H1 (cell line): ENCODE data around the gene DLAT. TPM values are rescaled to one million over a fixed set of nuclear protein-coding genes. Genes with fewer than 3 reads are reported as not detected.

Experiments used
- CTCF ChIA-PET: fragments of 300-600 bp; sonication (Branson Sonifier 250); formaldehyde crosslinking; loops from one replicate; lab custom pipeline; 2021; ENCODE audit not compliant: partially characterized antibody; lab: Charles Lee
- POLR2A ChIA-PET: fragments of 300-600 bp; sonication (Branson Sonifier 250); formaldehyde crosslinking; loops from one replicate; lab custom pipeline; 2021; ENCODE audit warnings: inconsistent platforms; ENCODE audit not compliant: partially characterized antibody; lab: Charles Lee
- DNase-seq, 2 experiments: peaks; one replicate each; pipeline versions ENCODE4 v3.0.0 to v3.0.0-alpha.2; 2010 to 2022; ENCODE audit warnings: low spot score in 2 of 2, low read depth in 1 of 2, mixed read lengths in 1 of 2
- FAIRE-seq: peaks from 2 replicates; lab custom pipeline; 2011; peaks lifted over from hg19 to GRCh38; lab: Jason Lieb, UNC
- H2AFZ ChIP-seq: 2 replicates; pipeline ENCODE4 v1.8.1; 2012; ENCODE audit warnings: low read length, inconsistent platforms
- H2AK5ac ChIP-seq: 2 replicates; pipeline ENCODE4 v1.6.1; 2013; ENCODE audit warnings: low read depth, low read length
- H2BK120ac ChIP-seq: replicated peaks from 2 replicates; pipeline ENCODE3; 2013; ENCODE audit warnings: low read depth, low read length, inconsistent platforms
- H2BK12ac ChIP-seq: 2 replicates; pipeline ENCODE4 v1.6.1; 2013; ENCODE audit warnings: low read depth, low read length
- H2BK15ac ChIP-seq: 2 replicates; pipeline ENCODE4 v1.6.1; 2013; ENCODE audit warnings: low read length
- H2BK20ac ChIP-seq: 2 replicates; pipeline ENCODE4 v1.6.1; 2013; ENCODE audit warnings: low read length
- H2BK5ac ChIP-seq: 2 replicates; pipeline ENCODE4 v1.6.1; 2013; ENCODE audit warnings: low read depth, low read length
- H3K14ac ChIP-seq: 2 replicates; pipeline ENCODE4 v1.6.1; 2013; ENCODE audit warnings: inconsistent platforms; ENCODE audit not compliant: insufficient read length
- H3K18ac ChIP-seq: 2 replicates; pipeline ENCODE4 v1.6.1; 2013; ENCODE audit warnings: low read length; ENCODE audit errors: extremely low read depth
- H3K23ac ChIP-seq: 2 replicates; pipeline ENCODE4 v1.6.1; 2013; ENCODE audit warnings: inconsistent platforms; ENCODE audit not compliant: insufficient read length
- H3K23me2 ChIP-seq: 2 replicates; pipeline ENCODE4 v1.6.1; 2013; ENCODE audit warnings: low read depth, low read length
- H3K27ac ChIP-seq: 2 replicates; pipeline ENCODE4 v1.6.1; 2011; ENCODE audit warnings: low read depth, low read length, inconsistent platforms
- H3K27me3 ChIP-seq, 4 experiments: replicated peaks in 1 of 4; 1 replicate in 1 of 4; 2 replicates in 3 of 4; pipeline versions ENCODE4 v1.6.1 to v1.8.1; 2011 to 2013; ENCODE audit warnings: low read length in 3 of 4, mild to moderate bottlenecking in 3 of 4, inconsistent platforms in 2 of 4, mixed read lengths in 2 of 4, moderate library complexity in 1 of 4; ENCODE audit not compliant: control insufficient read depth in 3 of 4, insufficient read depth in 3 of 4; ENCODE audit errors: extremely low read depth in 1 of 4
- H3K36me3 ChIP-seq, 4 experiments: 2 replicates each; pipeline versions ENCODE4 v1.6.1 to v1.8.1; 2011 to 2013; ENCODE audit warnings: mild to moderate bottlenecking in 4 of 4, low read length in 3 of 4, moderate library complexity in 2 of 4, control low read depth in 1 of 4, inconsistent platforms in 1 of 4; ENCODE audit not compliant: insufficient read depth in 4 of 4, control insufficient read depth in 2 of 4
- H3K4ac ChIP-seq: replicated peaks from 2 replicates; pipeline ENCODE3; 2013; ENCODE audit warnings: low read length, low read depth, mixed read lengths, inconsistent platforms; ENCODE audit not compliant: insufficient read length
- H3K4me1 ChIP-seq, 4 experiments: replicated peaks in 1 of 4; 1 replicate in 1 of 4; 2 replicates in 3 of 4; pipeline versions ENCODE4 v1.6.1 to v1.8.1; 2011 to 2013; ENCODE audit warnings: low read length in 3 of 4, inconsistent platforms in 2 of 4, mixed read lengths in 1 of 4; ENCODE audit not compliant: insufficient read depth in 4 of 4, control insufficient read depth in 3 of 4
- H3K4me2 ChIP-seq, 2 experiments: 2 replicates each; pipeline versions ENCODE4 v1.6.1 to v1.8.1; 2011 to 2013; ENCODE audit warnings: low read depth in 2 of 2, low read length in 2 of 2, control low read depth in 1 of 2, inconsistent platforms in 1 of 2, mild to moderate bottlenecking in 1 of 2; ENCODE audit not compliant: insufficient read depth in 1 of 2
- H3K4me3 ChIP-seq, 4 experiments: fragments of 200-600, 300-600 bp in 1 of 4; sonication (generic), shearing (Covaris generic), sonication (Bioruptor Twin) in 1 of 4; 2 replicates each; pipeline versions ENCODE4 v1.5.1 to v1.8.1; 2011 to 2016; ENCODE audit warnings: low read length in 4 of 4, low read depth in 3 of 4, control low read depth in 2 of 4, inconsistent platforms in 2 of 4, mild to moderate bottlenecking in 2 of 4, mixed read lengths in 1 of 4, moderate library complexity in 1 of 4; ENCODE audit not compliant: insufficient read depth in 2 of 4; ENCODE audit errors: extremely low read depth in 1 of 4
- H3K56ac ChIP-seq: replicated peaks from 2 replicates; pipeline ENCODE3; 2013; ENCODE audit warnings: low read depth, mild to moderate bottlenecking, mixed read lengths, low read length, inconsistent platforms; ENCODE audit not compliant: insufficient read length
- H3K79me1 ChIP-seq: 2 replicates; pipeline ENCODE4 v1.6.1; 2013; ENCODE audit warnings: low read depth, low read length, control low read depth
- H3K79me2 ChIP-seq, 2 experiments: 2 replicates each; pipeline versions ENCODE4 v1.6.1 to v1.8.1; 2012 to 2013; ENCODE audit warnings: low read length in 2 of 2, mild to moderate bottlenecking in 2 of 2, inconsistent platforms in 1 of 2; ENCODE audit not compliant: insufficient read depth in 2 of 2, control insufficient read depth in 1 of 2
- H3K9ac ChIP-seq, 4 experiments: replicated peaks in 1 of 4; 1 replicate in 1 of 4; 2 replicates in 3 of 4; pipeline versions ENCODE4 v1.6.1 to v1.8.1; 2011 to 2013; ENCODE audit warnings: low read depth in 3 of 4, low read length in 3 of 4, control low read depth in 2 of 4, mild to moderate bottlenecking in 2 of 4, moderate library complexity in 2 of 4, inconsistent platforms in 1 of 4; ENCODE audit errors: extremely low read depth in 1 of 4
- H3K9me3 ChIP-seq, 2 experiments: 2 replicates each; pipeline versions ENCODE4 v1.6.1 to v1.8.1; 2012 to 2013; ENCODE audit warnings: mild to moderate bottlenecking in 2 of 2, moderate library complexity in 2 of 2, control low read depth in 1 of 2, inconsistent platforms in 1 of 2, low read depth in 1 of 2, low read length in 1 of 2, mixed read lengths in 1 of 2; ENCODE audit not compliant: insufficient read depth in 2 of 2
- H4K20me1 ChIP-seq, 2 experiments: replicated peaks in 1 of 2; 2 replicates each; pipeline versions ENCODE3 to v1.8.1; 2011 to 2013; ENCODE audit warnings: inconsistent platforms in 2 of 2, low read length in 2 of 2, mild to moderate bottlenecking in 1 of 2; ENCODE audit not compliant: insufficient read depth in 2 of 2, control insufficient read depth in 1 of 2
- H4K5ac ChIP-seq: 2 replicates; pipeline ENCODE4 v1.6.1; 2013; ENCODE audit warnings: low read length, low read depth, mixed read lengths, inconsistent platforms; ENCODE audit not compliant: insufficient read length
- H4K8ac ChIP-seq: 2 replicates; pipeline ENCODE4 v1.8.0; 2013; ENCODE audit warnings: mild to moderate bottlenecking, moderate library complexity, low read length, inconsistent platforms; ENCODE audit not compliant: insufficient read depth; ENCODE audit errors: extremely low read depth
- H4K91ac ChIP-seq: replicated peaks from 2 replicates; pipeline ENCODE3; 2013; ENCODE audit warnings: low read length, mixed read lengths, inconsistent platforms; ENCODE audit not compliant: insufficient read length
- ASH2L ChIP-seq: fragments of 200-600, 300-600 bp; sonication (generic); IDR thresholded peaks from one replicate; pipeline ENCODE4 v1.7.1; 2017; ENCODE audit warnings: low read length
- BACH1 ChIP-seq: IDR thresholded peaks from 2 replicates; pipeline ENCODE4 v1.6.1; 2012; ENCODE audit warnings: low read length, improper control_type of control experiment
- CTBP2 ChIP-seq: IDR thresholded peaks from 2 replicates; pipeline ENCODE4 v1.7.0; 2011; ENCODE audit warnings: borderline replicate concordance, mild to moderate bottlenecking, moderate library complexity, mixed read lengths, low read length; ENCODE audit not compliant: insufficient read depth, insufficient read length
- EZH2 ChIP-seq: fragments of 200-600 bp; sonication (generic); IDR thresholded peaks from 2 replicates; pipeline ENCODE4 v1.7.1; 2012; ENCODE audit warnings: low read depth, mild to moderate bottlenecking, moderate library complexity, low read length, inconsistent platforms; ENCODE audit not compliant: severe bottlenecking
- HDAC6 ChIP-seq: IDR thresholded peaks from one replicate; pipeline ENCODE4 v1.7.1; 2012; ENCODE audit warnings: low read depth, mild to moderate bottlenecking, inconsistent platforms, low read length, moderate library complexity
- JUND ChIP-seq: IDR thresholded peaks from 2 replicates; pipeline ENCODE4 v1.6.1; 2011; ENCODE audit warnings: mild to moderate bottlenecking, improper control_type of control experiment, low read length
- MAX ChIP-seq: IDR thresholded peaks from 2 replicates; pipeline ENCODE4 v1.6.1; 2012; ENCODE audit warnings: inconsistent platforms
- POLR2A ChIP-seq, 2 experiments: IDR thresholded peaks; 1 replicate in 1 of 2; 2 replicates in 1 of 2; pipeline ENCODE4 v1.6.1; 2011; ENCODE audit warnings: low read depth in 2 of 2, low read length in 2 of 2, mild to moderate bottlenecking in 2 of 2; ENCODE audit errors: control extremely low read depth in 1 of 2
- POU5F1 ChIP-seq: IDR thresholded peaks from 2 replicates; pipeline ENCODE4 v1.6.1; 2011; ENCODE audit warnings: low read depth, mild to moderate bottlenecking, low read length, moderate library complexity
- RXRA ChIP-seq: IDR thresholded peaks from 2 replicates; pipeline ENCODE4 v1.6.1; 2011; ENCODE audit warnings: low read depth, mild to moderate bottlenecking, low read length, moderate library complexity; ENCODE audit not compliant: insufficient read depth
- SIRT6 ChIP-seq: IDR thresholded peaks from one replicate; pipeline ENCODE4 v1.7.1; 2012; ENCODE audit warnings: low read length, inconsistent platforms
- SP2 ChIP-seq: IDR thresholded peaks from 2 replicates; pipeline ENCODE4 v1.6.1; 2012; ENCODE audit warnings: mild to moderate bottlenecking, low read length, inconsistent platforms
- TAF7 ChIP-seq: optimal IDR thresholded peaks from 2 replicates; pipeline ENCODE3; 2011; ENCODE audit warnings: low read depth, mild to moderate bottlenecking, inconsistent platforms, low read length, moderate library complexity, borderline replicate concordance
- TCF12 ChIP-seq: IDR thresholded peaks from 2 replicates; pipeline ENCODE4 v1.6.1; 2011; ENCODE audit warnings: low read depth, mild to moderate bottlenecking, low read length
- TEAD4 ChIP-seq: IDR thresholded peaks from 2 replicates; pipeline ENCODE4 v1.6.1; 2012; ENCODE audit warnings: low read depth, low read length, inconsistent platforms, mixed read lengths
- YY1 ChIP-seq: IDR thresholded peaks from 2 replicates; pipeline ENCODE4 v1.6.1; 2011; ENCODE audit warnings: low read depth, mild to moderate bottlenecking, low read length
- WGBS, 2 experiments: shearing (Covaris generic) in 1 of 2; methylation state at CpG; one replicate each; pipeline versions ENCODE4 v1.1.6 to v1.1.7; 2013 to 2015; ENCODE audit warnings: low lambda C conversion rate in 2 of 2, mixed read lengths in 2 of 2, inconsistent platforms in 1 of 2, low coverage in 1 of 2, missing lambda C conversion rate in 1 of 2; ENCODE audit not compliant: insufficient replicate concordance in 2 of 2, insufficient coverage in 1 of 2, insufficient read length in 1 of 2; ENCODE audit errors: extremely low coverage in 1 of 2, missing lambda C conversion rate in 1 of 2; 5-methylcytosine and 5-hydroxymethylcytosine counted together
- polyA plus RNA-seq, 7 experiments: library from polyadenylated mRNA; depleted of rRNA in 3 of 7; stranded (reverse) in 5 of 7; unstranded in 2 of 7; fragments of >200 nt in 5 of 7; fragments of 200-250 nt in 2 of 7; gene quantifications; 1 replicate in 5 of 7; 2 replicates in 1 of 7; 4 replicates in 1 of 7; pipeline versions ENCODE4 v1.2.1 to v1.2.3, GENCODE V29; 2011 to 2013; ENCODE audit warnings: missing spikeins in 2 of 7, mixed read lengths in 2 of 7
- total RNA-seq: library from RNA; stranded (reverse); fragmentation: NEBNext Ultra II Directional; extraction: Animal tissue kit (Norgen Biotek cat#: 25700); gene quantifications from 2 replicates; pipeline ENCODE4 v1.2.1, GENCODE V29; 2021

The DLAT gene
- total and polyA plus RNA-seq, 2 of the 8 experiments (the other 6 are each of a cell fraction or from before 2014, with no cell fraction given) = 23.1 to 66.2 TPM

- H2BK120ac ChIP-seq = no peak overlapping the region
- H3K27me3 ChIP-seq = no peaks in the 10 kb centered on the region
- WGBS, 2 experiments = 96% methylated on average over 3 of the region's 3 CpGs; no CpG with 5 or more reads in 1 of the 2 experiments
Measured at GRCh38 chr11:112050721-112051120, 25.5 kb downstream of the DLAT start.

More at GRCh38 chr11:112050721-112051120, 25.5 kb downstream of the DLAT start:
- no peak overlapping the region for H2BK12ac ChIP-seq
- no peaks in the 10 kb centered on the region for H3K79me1 ChIP-seq
- H3K4ac ChIP-seq = no peak overlapping the region
- H3K9ac ChIP-seq = no peak overlapping the region
- H3K36me3 ChIP-seq = peaks cover 3 to 49% (median 22%) of the 10 kb centered on the region in 4 experiments; a peak in 6 of 8 replicates
- H4K20me1 ChIP-seq = no peaks in the 10 kb centered on the region
- H3K23ac ChIP-seq = no peak overlapping the region
- no peak overlapping the region for H2AK5ac ChIP-seq
- DNase-seq = no peak
- H3K18ac ChIP-seq = no peak overlapping the region
- no peak for FAIRE-seq
- H4K91ac ChIP-seq = no peak overlapping the region
- H2AFZ ChIP-seq = no peak overlapping the region
- H3K4me1 ChIP-seq = no peaks in the 10 kb centered on the region
- no peak overlapping the region for H2BK15ac ChIP-seq
- no peak overlapping the region for H3K4me2 ChIP-seq
- H3K56ac ChIP-seq = no peak overlapping the region
- no peak overlapping the region for H3K14ac ChIP-seq
- H2BK20ac ChIP-seq = no peak overlapping the region
- peaks cover 0 to 2% of the 10 kb centered on the region in 2 experiments; a peak in 2 of 4 replicates for H3K79me2 ChIP-seq
- ChIA-PET CTCF (no interaction called here), POLR2A (interaction anchor here (0.6 to 2.5 kb wide), 3 partner anchors 8 to 11 kb away, joined by 3 to 8 read pairs (median 3); no protein-coding TSS in a partner anchor)
- H3K4me3 ChIP-seq = no peak overlapping the region
- no peak overlapping the region for H4K8ac ChIP-seq
- no peak for TF ChIP-seq TAF7
- no peak for TF ChIP-seq MAX
- no peak for TF ChIP-seq EZH2
- TF ChIP-seq TEAD4 = no peak
- TF ChIP-seq POLR2A (IDR thresholded peaks at IDR 0.05; ENCODE audit: control extremely low read depth in 1 of 2, low read depth in 2 of 2, low read length in 2 of 2) = no peak
- TF ChIP-seq POU5F1 = no peak
- TF ChIP-seq SIRT6 = no peak
- no peak for TF ChIP-seq SP2
- no peak for TF ChIP-seq BACH1
- no peak for TF ChIP-seq TCF12
- TF ChIP-seq ASH2L = no peak
- no peak for TF ChIP-seq HDAC6
- no peak for TF ChIP-seq JUND
- no peak for TF ChIP-seq CTBP2
- no peak for TF ChIP-seq YY1
- TF ChIP-seq RXRA = no peak
- H3K23me2 ChIP-seq = no peaks in the 10 kb centered on the region
- no peak overlapping the region for H3K27ac ChIP-seq
- H4K5ac ChIP-seq = no peak overlapping the region
- H2BK5ac ChIP-seq = no peak overlapping the region
- no peaks in the 10 kb centered on the region for H3K9me3 ChIP-seq
